ENCODE measurements around the gene WDR1. TPM values are rescaled to one million over a fixed set of nuclear protein-coding genes. Genes with fewer than 3 reads are reported as not detected.

WDR1 gene
- total RNA-seq, 1 experiment from 2014 or later, result 367 TPM

- H3K4me1 Mint-ChIP-seq, result peaks cover 33 to 44% of the 10 kb centered on the region in 2 experiments
- H3K9me3 Mint-ChIP-seq, result no peaks in the 10 kb centered on the region; a peak in 1 of 5 replicates
- H3K56ac ChIP-seq (ENCODE audit: insufficient read length, low read depth, low read length), result no peak overlapping the region
- no peak overlapping the region for H2AK5ac ChIP-seq (ENCODE audit: insufficient read length, low read length)
- H3T11ph ChIP-seq (ENCODE audit: low read length), result no peak overlapping the region
- H3K9me3 ChIP-seq (ENCODE audit: control insufficient read depth, low read depth, low read length), result no peaks in the 10 kb centered on the region
- no peak overlapping the region for H3K4me2 ChIP-seq (ENCODE audit: insufficient read depth, insufficient read length, low read length)
- no peak overlapping the region for H3K23ac ChIP-seq (ENCODE audit: insufficient read length, low read depth, low read length)
- H4K5ac ChIP-seq (ENCODE audit: insufficient read length, low read depth, low read length), result no peak overlapping the region
- no peak overlapping the region for H3K4me3 Mint-ChIP-seq
- no peak overlapping the region for H3K14ac ChIP-seq (ENCODE audit: insufficient read depth, low read length)
- peaks cover 4% of the 10 kb centered on the region; the same call in 1 of the 2 replicates for H3K27me3 Mint-ChIP-seq (ENCODE audit: low read depth)
- no peak overlapping the region for H2BK20ac ChIP-seq (ENCODE audit: low read depth, low read length, poor library complexity, severe bottlenecking)
- H2BK15ac ChIP-seq (ENCODE audit: low read depth, low read length), result no peak overlapping the region
- no peak overlapping the region for H3K4ac ChIP-seq (ENCODE audit: low read depth, low read length)
- H3K27ac ChIP-seq (ENCODE audit: insufficient read length, low read depth, low read length), result no peak overlapping the region
- no peak overlapping the region for H2BK12ac ChIP-seq (ENCODE audit: insufficient read length, low read depth, low read length)
- peaks cover 5% of the 10 kb centered on the region for H3K23me2 ChIP-seq (ENCODE audit: insufficient read length, low read depth, low read length, poor library complexity, severe bottlenecking)
- H2BK120ac ChIP-seq (ENCODE audit: low read depth, low read length, poor library complexity, severe bottlenecking), result no peak overlapping the region
- H2AFZ ChIP-seq (ENCODE audit: low read length), result no peak overlapping the region
- H3K18ac ChIP-seq (ENCODE audit: insufficient read length, low read depth, low read length), result no peak overlapping the region
- no peak overlapping the region for H3K27ac Mint-ChIP-seq
- H4K8ac ChIP-seq (replicated peaks; ENCODE audit: insufficient read length, low read depth, low read length), result no peak overlapping the region
- H3K79me1 ChIP-seq (ENCODE audit: insufficient read depth, low read depth, low read length, poor library complexity, severe bottlenecking), result no peaks in the 10 kb centered on the region
- H3K36me3 Mint-ChIP-seq (ENCODE audit: insufficient read depth in 1 of 3, low read depth in 3 of 3), result no peaks in the 10 kb centered on the region; a peak in 1 of 7 replicates
- H3K4me1 ChIP-seq (ENCODE audit: insufficient read depth, low read length), result peaks cover 5% of the 10 kb centered on the region; the same call in 1 of the 2 replicates
- no CpG with 5 or more reads among the region's 12 CpGs for WGBS (ENCODE audit: extremely low coverage, insufficient read length, low lambda C conversion rate)
- no peak for TF ChIP-seq CTCF (conservative IDR thresholded peaks at IDR 0.05)
- no peaks in the 10 kb centered on the region for H3K79me2 ChIP-seq (ENCODE audit: insufficient read depth, low read length)
- H3K9ac ChIP-seq (ENCODE audit: extremely low read depth, insufficient read length, low read length), result no peak overlapping the region
- no peaks in the 10 kb centered on the region for H4K20me1 ChIP-seq (ENCODE audit: control insufficient read depth, insufficient read depth, insufficient read length)
- H3K27me3 ChIP-seq (ENCODE audit: insufficient read depth, low read length), result no peaks in the 10 kb centered on the region
- no peak overlapping the region for H2BK5ac ChIP-seq (ENCODE audit: insufficient read length, low read length)
- no peak for DNase-seq
- no peak overlapping the region for H4K91ac ChIP-seq (ENCODE audit: insufficient read length, low read depth, low read length)
Observed at GRCh38 chr4:10122236-10122932, 5.8 kb upstream of the WDR1 start.

All from H9 (cell line).